SIG-M5 treated with dmso at 0.1 percent for 504 hours (cell line): ENCODE data around the gene C16orf92.

ENCODE experiments used
- DNase-seq: peaks from one replicate; lab custom pipeline; 2025; ENCODE audit not compliant: unreplicated experiment; lab: John Stamatoyannopoulos, UW

Gene C16orf92, protein sequence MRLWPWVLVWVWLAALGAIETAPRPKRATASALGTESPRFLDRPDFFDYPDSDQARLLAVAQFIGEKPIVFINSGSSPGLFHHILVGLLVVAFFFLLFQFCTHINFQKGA

GRCh38 chr16:30022887-30023286 lies at the start of gene C16orf92:
Gene C16orf92 (plus strand): TSS chr16:30023198. CDS start chr16:30023341, 143 bp downstream.
- DNase-seq: no peak

GRCh38 chr16:29973384-29974246 lies 49.4 kb upstream of the C16orf92 start, which contains the start of gene TAOK2:
Gene TAOK2 (plus strand): TSS chr16:29973868. CDS start chr16:29977773, 3,905 bp downstream.
- DNase-seq: peak; percentile 98

- DNase-seq: peak; percentile 10
Observed at GRCh38 chr16:29974291-29975133, 48.5 kb upstream of the C16orf92 start.

DNA sequence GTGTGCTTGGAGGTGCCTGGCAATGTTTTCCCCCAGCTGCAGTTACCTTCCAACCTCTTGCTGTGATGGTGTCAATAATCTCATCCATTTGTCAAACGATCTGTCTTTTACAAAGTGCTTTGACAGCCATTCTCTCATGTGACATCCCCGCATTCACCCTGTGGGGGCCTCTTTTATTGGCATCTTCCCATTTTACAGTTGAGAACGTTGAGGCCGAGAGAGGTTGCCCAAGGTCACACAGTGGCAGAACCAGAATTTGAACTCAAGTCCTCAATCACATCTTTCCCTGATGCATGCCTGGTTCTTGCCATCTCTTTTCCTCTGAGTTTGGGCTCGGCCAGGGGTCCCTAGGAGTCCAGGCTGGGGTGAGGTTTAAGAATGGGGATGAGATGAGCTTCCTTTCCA lies 47.9 kb upstream of the C16orf92 start:
- DNase-seq: no peak

DNA sequence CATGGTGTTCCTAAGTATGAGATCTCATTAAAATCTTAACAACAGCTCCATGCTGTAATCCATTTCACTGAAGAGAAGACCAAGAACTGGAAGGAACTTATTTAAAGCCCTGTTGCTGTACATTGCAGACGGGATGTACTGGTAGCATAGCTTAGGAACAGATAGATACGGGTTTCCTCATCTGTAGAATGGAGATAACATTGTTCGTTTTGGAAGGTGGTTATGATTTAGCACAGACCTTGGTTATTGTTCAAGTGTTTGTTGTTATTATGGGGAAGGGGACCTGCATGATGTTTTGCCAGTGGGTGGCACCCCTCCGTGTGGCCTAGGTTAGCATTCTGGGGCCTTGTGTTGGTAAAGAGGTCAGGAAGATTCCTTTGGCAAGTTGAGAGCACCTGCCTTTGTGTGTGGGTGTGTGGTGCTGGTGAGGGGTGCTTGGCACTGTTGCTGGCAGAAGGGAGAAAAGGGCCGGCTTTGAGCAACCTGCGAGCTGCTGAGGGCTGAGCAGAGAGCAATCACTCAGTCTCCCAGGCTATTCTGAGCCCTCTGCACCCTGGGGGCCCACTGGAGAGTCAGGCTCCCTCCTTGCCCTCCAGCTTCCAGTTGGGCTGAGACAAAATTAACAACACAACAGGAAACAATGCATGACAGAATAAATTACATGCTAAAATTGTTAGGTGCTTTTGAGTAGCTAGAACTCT lies 47.0 kb upstream of the C16orf92 start:
- DNase-seq: no peak

- DNase-seq: no peak
Observed at GRCh38 chr16:29977063-29977825, 45.8 kb upstream of the C16orf92 start.

DNA sequence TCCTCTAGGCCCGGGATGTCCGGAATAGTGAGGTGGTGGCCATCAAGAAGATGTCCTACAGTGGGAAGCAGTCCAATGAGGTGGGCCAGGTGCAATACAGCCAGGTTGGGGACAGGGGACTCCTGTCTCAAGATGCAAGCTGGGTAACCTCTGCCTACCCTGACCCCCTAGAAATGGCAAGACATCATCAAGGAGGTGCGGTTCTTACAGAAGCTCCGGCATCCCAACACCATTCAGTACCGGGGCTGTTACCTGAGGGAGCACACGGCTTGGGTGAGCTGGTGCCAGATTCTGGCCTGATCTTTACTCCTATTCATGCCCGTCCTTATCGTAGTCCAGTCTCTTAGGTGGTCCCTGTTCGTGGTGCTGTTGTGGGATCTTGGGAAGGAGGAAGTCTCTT lies 44.9 kb upstream of the C16orf92 start:
- no peak for DNase-seq

DNA sequence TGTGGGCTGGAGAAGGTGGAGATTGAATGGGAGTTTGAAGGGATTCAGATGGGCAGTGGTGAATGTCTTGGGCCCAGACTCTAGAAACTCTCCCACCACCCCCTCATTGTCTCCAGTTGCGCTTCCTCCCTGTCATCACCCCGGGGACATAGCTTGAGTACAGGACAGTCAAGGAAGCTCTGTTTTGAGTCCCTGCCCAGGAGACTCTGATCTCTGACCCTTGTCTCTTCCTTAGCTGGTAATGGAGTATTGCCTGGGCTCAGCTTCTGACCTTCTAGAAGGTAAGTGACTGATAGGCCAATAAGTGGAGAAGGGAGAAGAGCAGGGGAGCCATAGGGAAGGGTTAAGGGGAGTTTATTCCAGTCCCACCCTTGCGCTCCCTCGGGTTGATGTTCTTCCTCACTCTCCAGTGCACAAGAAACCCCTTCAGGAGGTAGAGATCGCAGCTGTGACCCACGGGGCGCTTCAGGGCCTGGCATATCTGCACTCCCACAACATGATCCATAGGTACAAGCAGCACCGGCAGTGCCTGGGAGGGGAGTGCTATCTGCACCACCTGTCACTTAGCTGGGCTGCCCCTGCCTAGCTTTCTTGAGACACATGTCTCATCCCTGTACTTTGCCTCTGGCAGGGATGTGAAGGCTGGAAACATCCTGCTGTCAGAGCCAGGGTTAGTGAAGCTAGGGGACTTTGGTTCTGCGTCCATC lies 44.3 kb upstream of the C16orf92 start:
- DNase-seq: no peak

GRCh38 chr16:29982560-29983419 lies 40.2 kb upstream of the C16orf92 start:
- DNase-seq: no peak

- no peak for DNase-seq
Observed at GRCh38 chr16:29983420-29984136, 39.4 kb upstream of the C16orf92 start.

- no peak for DNase-seq
Observed at GRCh38 chr16:29984137-29984763, 38.7 kb upstream of the C16orf92 start.

GRCh38 chr16:29984764-29985147 lies 38.2 kb upstream of the C16orf92 start:
- no peak for DNase-seq

DNA sequence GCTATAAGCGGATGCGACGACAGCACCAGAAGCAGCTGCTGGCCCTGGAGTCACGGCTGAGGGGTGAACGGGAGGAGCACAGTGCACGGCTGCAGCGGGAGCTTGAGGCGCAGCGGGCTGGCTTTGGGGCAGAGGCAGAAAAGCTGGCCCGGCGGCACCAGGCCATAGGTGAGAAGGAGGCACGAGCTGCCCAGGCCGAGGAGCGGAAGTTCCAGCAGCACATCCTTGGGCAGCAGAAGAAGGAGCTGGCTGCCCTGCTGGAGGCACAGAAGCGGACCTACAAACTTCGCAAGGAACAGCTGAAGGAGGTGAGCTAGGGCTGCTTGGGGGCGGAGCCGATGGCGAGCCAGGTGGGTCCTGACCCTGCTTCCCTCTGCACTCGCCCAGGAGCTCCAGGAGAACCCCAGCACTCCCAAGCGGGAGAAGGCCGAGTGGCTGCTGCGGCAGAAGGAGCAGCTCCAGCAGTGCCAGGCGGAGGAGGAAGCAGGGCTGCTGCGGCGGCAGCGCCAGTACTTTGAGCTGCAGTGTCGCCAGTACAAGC lies 37.7 kb upstream of the C16orf92 start:
- no peak for DNase-seq

DNA sequence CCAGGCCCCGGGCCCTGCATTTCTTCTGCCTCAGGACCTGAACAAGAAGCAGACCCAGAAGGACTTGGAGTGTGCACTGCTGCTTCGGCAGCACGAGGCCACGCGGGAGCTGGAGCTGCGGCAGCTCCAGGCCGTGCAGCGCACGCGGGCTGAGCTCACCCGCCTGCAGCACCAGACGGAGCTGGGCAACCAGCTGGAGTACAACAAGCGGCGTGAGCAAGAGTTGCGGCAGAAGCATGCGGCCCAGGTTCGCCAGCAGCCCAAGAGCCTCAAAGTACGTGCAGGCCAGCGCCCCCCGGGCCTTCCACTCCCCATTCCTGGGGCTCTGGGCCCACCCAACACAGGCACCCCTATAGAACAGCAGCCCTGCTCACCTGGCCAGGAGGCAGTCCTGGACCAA lies 36.8 kb upstream of the C16orf92 start:
- DNase-seq: no peak

GRCh38 chr16:29986931-29987330 lies 36.1 kb upstream of the C16orf92 start:
- no peak for DNase-seq

- no peak for DNase-seq
Observed at GRCh38 chr16:29987371-29988085, 35.5 kb upstream of the C16orf92 start.
